UCSD-AML1 (cell line): ENCODE data around the gene PGA3.
"Not testable (repeated sequence)": the region's sequence is repeated elsewhere in the genome, so short reads cannot be mapped to it uniquely, and the experiment has no call there.

Source experiments
- DNase-seq: peaks from one replicate; lab custom pipeline; 2025; ENCODE audit not compliant: unreplicated experiment; lab: John Stamatoyannopoulos, UW

The PGA3 gene

GRCh38 chr11:61202950-61203746, at the start of gene PGA3:
Gene PGA3 (plus strand): TSS chr11:61203515. CDS start chr11:61203565, 50 bp downstream.
- not testable (repeated sequence) for DNase-seq

GRCh38 chr11:61153593-61154095, 49.7 kb upstream of the PGA3 start:
- DNase-seq, result no peak

GRCh38 chr11:61154528-61154927, 48.8 kb upstream of the PGA3 start:
- no peak for DNase-seq

- no peak for DNase-seq
Measured at GRCh38 chr11:61155312-61155711, 48.0 kb upstream of the PGA3 start.

- DNase-seq, result no peak
Measured at GRCh38 chr11:61155741-61156140, 47.6 kb upstream of the PGA3 start.

- no peak for DNase-seq
Measured at GRCh38 chr11:61157743-61158142, 45.6 kb upstream of the PGA3 start.

GRCh38 chr11:61158691-61159381, 44.5 kb upstream of the PGA3 start:
- no peak for DNase-seq

- no peak for DNase-seq
Measured at GRCh38 chr11:61160487-61161189, 42.7 kb upstream of the PGA3 start.

GRCh38 chr11:61161190-61162091, 41.9 kb upstream of the PGA3 start, which contains the start of gene VPS37C:
Gene VPS37C (minus strand): TSS chr11:61161426. CDS start chr11:61138829, 22,597 bp downstream.
- peak; percentile 97 for DNase-seq

- DNase-seq, result no peak
Measured at GRCh38 chr11:61162092-61162941, 41.0 kb upstream of the PGA3 start.

GRCh38 chr11:61163021-61163420, 40.3 kb upstream of the PGA3 start:
- DNase-seq, result no peak

GRCh38 chr11:61163714-61164605, 39.4 kb upstream of the PGA3 start:
- DNase-seq, result peak; percentile 65

GRCh38 chr11:61164606-61165424, 38.5 kb upstream of the PGA3 start:
- no peak for DNase-seq

GRCh38 chr11:61165785-61166184, 37.5 kb upstream of the PGA3 start:
- not testable (repeated sequence) for DNase-seq

- not testable (repeated sequence) for DNase-seq
Measured at GRCh38 chr11:61166331-61166730, 37.0 kb upstream of the PGA3 start.

GRCh38 chr11:61168042-61168688, 35.1 kb upstream of the PGA3 start:
- DNase-seq, result no peak

GRCh38 chr11:61168800-61169199, 34.5 kb upstream of the PGA3 start:
- no peak for DNase-seq
